Testis (tissue), 3 donors: ENCODE results near the gene OLA1. TPM values are rescaled to one million over a fixed set of nuclear protein-coding genes. Genes with fewer than 3 reads are reported as not detected.

Source experiments
- DNase-seq: peaks from one replicate; pipeline ENCODE4 v3.0.0-alpha.2; 2019
- H3K27ac ChIP-seq, 2 donors: fragments of 200-600 bp; sonication (generic); one replicate each; pipeline ENCODE4 v1.5.1; 2019
- H3K27me3 ChIP-seq: fragments of 200-600 bp; sonication (generic); one replicate; pipeline ENCODE4 v1.5.1; 2019
- H3K36me3 ChIP-seq: fragments of 200-600 bp; sonication (generic); one replicate; pipeline ENCODE4 v1.5.1; 2017; ENCODE audit warnings: low read depth; ENCODE audit errors: missing control alignments
- H3K4me1 ChIP-seq: fragments of 200-600 bp; sonication (generic); one replicate; pipeline ENCODE4 v1.5.1; 2019
- H3K4me3 ChIP-seq, 2 donors: fragments of 200-600 bp; sonication (generic); one replicate each; pipeline ENCODE4 v1.5.1; 2017 to 2019
- H3K9me3 ChIP-seq: fragments of 200-600 bp; sonication (generic); one replicate; pipeline ENCODE4 v1.5.1; 2017
- CTCF ChIP-seq, 3 experiments: fragments of 450-650 bp in 2 of 3; fragments of 200-600 bp in 1 of 3; sonication (generic) in 1 of 3; IDR thresholded peaks; one replicate each; pipeline ENCODE4 v1.5.1; 2016 to 2019; ENCODE audit warnings: antibody characterized with exemption in 3 of 3, mild to moderate bottlenecking in 2 of 3, moderate library complexity in 1 of 3
- POLR2A ChIP-seq: fragments of 450-650 bp; IDR thresholded peaks from one replicate; pipeline ENCODE4 v1.6.1; 2017; ENCODE audit warnings: antibody characterized with exemption, mild to moderate bottlenecking, moderate library complexity
- WGBS, 2 donors: methylation state at CpG; one replicate each; pipeline ENCODE4 v1.1.5; 2018; 5-methylcytosine and 5-hydroxymethylcytosine counted together
- intact Hi-C: fragments of 100-400 bp; cut with DNase I; formaldehyde crosslinking; loops from one replicate; pipeline ENCODE4 v1.15.1; 2023; ENCODE audit warnings: low total_unique reads
- polyA plus RNA-seq: library from polyadenylated mRNA; stranded (reverse); fragments of 350-450 nt; fragmentation: Illumina TruSeq; extraction: RNeasy Lipid Tissue Mini Kit (QIAGEN cat#74804); gene quantifications from one replicate; pipeline ENCODE4 v1.2.3, GENCODE V29; 2014; ENCODE audit warnings: low read depth, low replicate concordance; ENCODE audit not compliant: insufficient read depth
- total RNA-seq, 2 donors: library from RNA; depleted of rRNA; stranded (reverse); fragments of >200 nt; gene quantifications; one replicate each; pipeline ENCODE4 v1.2.3, GENCODE V29; 2016

OLA1 gene
- total and polyA plus RNA-seq, 3 donors from 2014 or later: 58.0 to 118 (median 63.6) TPM

- Histone ChIP-seq H3K9me3 (no peaks in the 10 kb centered on the region), H3K27me3 (no peaks in the 10 kb centered on the region), H3K4me3 (no peak overlapping the region), H3K4me1 (no peaks in the 10 kb centered on the region), H3K36me3 (no peaks in the 10 kb centered on the region), H3K27ac (no peak overlapping the region)
- DNase-seq: no peak
- 87 to 89% methylated on average over 1 of the region's 1 CpG for WGBS, 2 donors
- intact Hi-C loops: no loop called here
- TF ChIP-seq CTCF (IDR thresholded peaks at IDR 0.05) (no peak), POLR2A (no peak)
Measured at GRCh38 chr2:174217869-174218268, 30.5 kb downstream of the OLA1 start.

DNA sequence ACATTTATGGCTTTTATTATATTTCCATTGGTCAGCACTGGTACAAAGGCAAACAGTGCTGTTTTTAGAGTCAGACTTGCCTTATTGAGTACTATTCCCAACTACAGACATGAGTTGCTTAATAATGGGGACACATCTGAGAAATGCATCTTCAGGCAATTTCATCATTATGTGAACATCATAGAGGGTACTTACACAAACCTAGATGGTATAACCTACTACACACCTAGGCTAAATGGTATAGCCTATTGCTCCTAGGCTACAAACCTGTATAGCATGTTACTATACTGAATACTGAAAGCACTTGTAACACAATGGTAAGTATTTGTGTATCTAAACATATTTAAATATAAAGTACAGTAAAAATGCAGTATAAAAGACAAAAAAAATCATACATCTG, 36.4 kb downstream of the OLA1 start:
- Histone ChIP-seq H3K27me3 (no peaks in the 10 kb centered on the region), H3K4me1 (no peaks in the 10 kb centered on the region), H3K36me3 (no peaks in the 10 kb centered on the region), H3K27ac (no peak overlapping the region), H3K4me3 (no peak overlapping the region), H3K9me3 (no peaks in the 10 kb centered on the region)
- intact Hi-C loops: no loop called here
- DNase-seq: no peak
- TF ChIP-seq CTCF (IDR thresholded peaks at IDR 0.05) (no peak), POLR2A (no peak)

GRCh38 chr2:174210862-174211261, 37.5 kb downstream of the OLA1 start:
- no peaks in the 10 kb centered on the region for H3K36me3 ChIP-seq
- 88 to 93% methylated on average over 2 of the region's 2 CpGs for WGBS, 2 donors
- H3K27me3 ChIP-seq: no peaks in the 10 kb centered on the region
- intact Hi-C loops: no loop called here
- H3K9me3 ChIP-seq: no peaks in the 10 kb centered on the region
- no peak for TF ChIP-seq CTCF (IDR thresholded peaks at IDR 0.05)
- no peak for TF ChIP-seq POLR2A
- no peak for DNase-seq
- no peaks in the 10 kb centered on the region for H3K4me1 ChIP-seq
- no peak overlapping the region for H3K27ac ChIP-seq
- no peak overlapping the region for H3K4me3 ChIP-seq

GRCh38 chr2:174209325-174209724, 39.0 kb downstream of the OLA1 start:
- no peak for DNase-seq
- no peak overlapping the region for H3K27ac ChIP-seq

More at GRCh38 chr2:174209325-174209724, 39.0 kb downstream of the OLA1 start:
- no peak for TF ChIP-seq POLR2A
- no peak for TF ChIP-seq CTCF (IDR thresholded peaks at IDR 0.05)
- H3K4me3 ChIP-seq: no peak overlapping the region
- no peaks in the 10 kb centered on the region for H3K27me3 ChIP-seq
- no peaks in the 10 kb centered on the region for H3K4me1 ChIP-seq
- no peaks in the 10 kb centered on the region for H3K9me3 ChIP-seq
- no peaks in the 10 kb centered on the region for H3K36me3 ChIP-seq
- WGBS, 2 donors: 75 to 84% methylated on average over 2 of the region's 2 CpGs
- intact Hi-C loops: no loop called here
